NCI-H2227 (cell line): ENCODE data around the gene CHRNB2.

Experiments used
- DNase-seq: peaks from one replicate; lab custom pipeline; 2025; ENCODE audit not compliant: unreplicated experiment; lab: John Stamatoyannopoulos, UW

The CHRNB2 gene

GRCh38 chr1:154577346-154578057 is 9.9 kb downstream of the CHRNB2 start:
- DNase-seq = no peak

- no peak for DNase-seq
These were observed 10.5 kb downstream of the CHRNB2 start for GRCh38 chr1:154578058-154578418.

GRCh38 chr1:154579374-154579773 is 11.8 kb downstream of the CHRNB2 start:
- DNase-seq = no peak

- DNase-seq = no peak
These were observed 14.2 kb downstream of the CHRNB2 start for GRCh38 chr1:154581766-154582165.

GRCh38 chr1:154582885-154583284 is 15.3 kb downstream of the CHRNB2 start:
- no peak for DNase-seq

- peak; percentile 44 for DNase-seq
These were observed 16.2 kb downstream of the CHRNB2 start for GRCh38 chr1:154583773-154584172.

- no peak for DNase-seq
These were observed 16.9 kb downstream of the CHRNB2 start for GRCh38 chr1:154584267-154584994.

- no peak for DNase-seq
These were observed 18.7 kb downstream of the CHRNB2 start for GRCh38 chr1:154586231-154586630.

- no peak for DNase-seq
These were observed 19.1 kb downstream of the CHRNB2 start for GRCh38 chr1:154586641-154587040.

GRCh38 chr1:154589780-154590179 is 22.2 kb downstream of the CHRNB2 start:
- no peak for DNase-seq

- DNase-seq = no peak
These were observed 23.2 kb downstream of the CHRNB2 start for GRCh38 chr1:154590756-154591155.

GRCh38 chr1:154591206-154591605 is 23.6 kb downstream of the CHRNB2 start:
- no peak for DNase-seq

GRCh38 chr1:154593390-154593789 is 25.8 kb downstream of the CHRNB2 start:
- no peak for DNase-seq

GRCh38 chr1:154594811-154595210 is 27.2 kb downstream of the CHRNB2 start:
- no peak for DNase-seq

GRCh38 chr1:154595621-154596020 is 28.0 kb downstream of the CHRNB2 start:
- no peak for DNase-seq

GRCh38 chr1:154598871-154599635 is 31.5 kb downstream of the CHRNB2 start:
- no peak for DNase-seq

- DNase-seq = peak; percentile 13
These were observed 32.1 kb downstream of the CHRNB2 start for GRCh38 chr1:154599658-154600057.

- DNase-seq = no peak
These were observed 35.7 kb downstream of the CHRNB2 start for GRCh38 chr1:154603317-154603716.

GRCh38 chr1:154605534-154605933 is 38.0 kb downstream of the CHRNB2 start:
- no peak for DNase-seq

- peak; percentile 46 for DNase-seq
These were observed 39.6 kb downstream of the CHRNB2 start for GRCh38 chr1:154607106-154607608.

GRCh38 chr1:154607609-154608396 is 40.2 kb downstream of the CHRNB2 start, which contains the start of gene ADAR:
Gene ADAR, minus strand, starts transcription at chr1:154608186. Its CDS starts 180 bp downstream, at chr1:154608006.
- DNase-seq = peak; percentile 89
